Right lobe of liver (tissue), 6 donors: ENCODE results near the gene PLEKHG4B. TPM values are rescaled to one million over a fixed set of nuclear protein-coding genes. Genes with fewer than 3 reads are reported as not detected.
A peak's percentile ranks its signal among the peaks of the same experiment; 100 is the strongest.

Source experiments
- ATAC-seq, 4 donors: fragments of 200-7000 bp; cut with Tn5 transposase; one replicate each; pipeline ENCODE4 v1.9.1; 2020; ENCODE audit warnings: mild to moderate bottlenecking in 4 of 4, moderate library complexity in 4 of 4
- DNase-seq, 3 donors: peaks; one replicate each; pipeline ENCODE4 v3.0.0-alpha.2; 2020
- H3K27ac ChIP-seq, 3 donors: fragments of 200-600 bp; one replicate each; pipeline ENCODE4 v1.8.0; 2022
- H3K27me3 ChIP-seq, 2 donors: fragments of 200-600 bp; one replicate each; pipeline ENCODE4 v1.8.0; 2022
- H3K36me3 ChIP-seq, 4 donors: fragments of 200-600 bp; sonication (generic) in 1 of 4; one replicate each; pipeline versions ENCODE4 v1.5.1 to v1.8.0; 2017 to 2022; ENCODE audit warnings: control low read depth in 1 of 4
- H3K4me1 ChIP-seq, 4 donors: fragments of 200-600 bp; sonication (generic) in 1 of 4; one replicate each; pipeline versions ENCODE4 v1.5.1 to v1.8.0; 2017 to 2022; ENCODE audit warnings: control low read depth in 1 of 4
- H3K4me3 ChIP-seq, 3 donors: fragments of 200-600 bp; one replicate each; pipeline ENCODE4 v1.8.0; 2022
- H3K9me3 ChIP-seq, 4 donors: fragments of 200-600 bp; sonication (generic) in 1 of 4; one replicate each; pipeline versions ENCODE4 v1.5.1 to v1.8.0; 2017 to 2022; ENCODE audit warnings: control low read depth in 1 of 4
- POLR2A ChIP-seq: fragments of 450-650 bp; IDR thresholded peaks from one replicate; pipeline ENCODE4 v1.6.1; 2017; ENCODE audit warnings: antibody characterized with exemption, mild to moderate bottlenecking
- WGBS: methylation state at CpG from one replicate; pipeline ENCODE4 v1.1.6; 2018; ENCODE audit warnings: low coverage, low lambda C conversion rate; ENCODE audit not compliant: insufficient coverage; ENCODE audit errors: missing lambda C conversion rate; 5-methylcytosine and 5-hydroxymethylcytosine counted together
- intact Hi-C, 2 donors: fragments of 100-400 bp; cut with DNase I; formaldehyde crosslinking; loops; one replicate each; pipeline versions ENCODE4 v1.11.2 to v1.14.1; 2022
- total RNA-seq, 6 experiments: library from RNA; depleted of rRNA in 2 of 6; stranded (reverse); fragments of >200 nt in 2 of 6; fragmentation: NEBNext Ultra II Directional in 3 of 6; extraction: Animal tissue kit (Norgen Biotek cat#: 25700) in 3 of 6; gene quantifications; one replicate each; pipeline versions ENCODE4 v1.1.0 to v1.2.4, GENCODE V29; 2016 to 2023
- TF ChIP-seq, protein P1 (sequence below), 4 donors: fragments of 200-600 bp in 3 of 4; fragments of 450-650 bp in 1 of 4; IDR thresholded peaks; one replicate each; pipeline versions ENCODE4 v1.5.1 to v1.8.0; 2016 to 2022; ENCODE audit warnings: antibody characterized with exemption in 4 of 4, mild to moderate bottlenecking in 2 of 4
- donor health status: DM: no; HTN: yes; CAD: no.
- donor health status: DM: no; HTN: no; CAD: no.
- donor health status: DM: no; HTN: no; CAD: no.
- donor health status: DM: no; HTN: yes; CAD: no.
- donor health status: DM: no; HTN: yes; CAD: no.

Gene PLEKHG4B
- total RNA-seq, 6 experiments from 2014 or later, result 0.13 to 0.18 TPM; not detected in 4

DNA sequence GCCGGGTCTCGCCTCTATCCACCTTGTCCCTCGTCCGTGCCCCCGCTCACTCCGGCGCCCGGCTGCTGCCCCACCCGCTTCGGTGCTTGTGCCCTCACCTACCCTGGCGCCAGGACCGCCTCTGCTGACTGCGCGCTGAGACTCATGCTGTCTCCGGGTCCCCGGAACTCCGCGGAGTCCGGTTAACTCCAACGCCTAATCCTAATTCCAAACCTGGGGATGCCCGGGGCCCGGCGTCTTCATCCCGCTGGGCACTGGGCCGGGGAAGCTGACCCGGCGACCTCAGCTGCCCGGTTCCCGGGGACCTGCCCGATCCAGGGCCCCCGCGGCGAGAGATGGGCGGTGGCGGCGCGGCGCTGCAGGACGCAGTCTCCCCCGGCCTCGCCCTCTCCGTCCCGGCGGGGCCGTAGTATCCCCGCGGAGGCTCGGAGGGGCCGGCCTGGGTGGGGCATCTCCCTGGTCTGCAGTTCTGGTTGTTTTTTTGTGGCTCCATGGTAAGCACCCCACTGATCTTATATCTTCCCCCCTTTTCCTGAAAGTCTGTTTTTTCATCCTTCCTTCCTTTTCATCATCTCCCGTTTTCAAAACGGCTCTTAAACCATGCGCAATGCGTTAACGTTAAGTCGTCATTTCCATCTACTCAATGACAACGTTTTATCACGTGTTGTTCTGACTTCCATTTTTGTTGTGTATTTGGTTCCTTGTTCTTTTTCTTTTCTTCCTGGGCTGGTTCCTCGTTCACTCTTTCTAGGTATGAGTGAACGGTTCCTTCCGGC is 41.1 kb upstream of the PLEKHG4B start:
- WGBS, result 72% methylated on average over 20 of the region's 60 CpGs
- no peaks in the 10 kb centered on the region for H3K9me3 ChIP-seq
- no peaks in the 10 kb centered on the region for H3K36me3 ChIP-seq
- no peak for DNase-seq
- TF ChIP-seq POLR2A, result no peak
- TF ChIP-seq, protein P1, sequence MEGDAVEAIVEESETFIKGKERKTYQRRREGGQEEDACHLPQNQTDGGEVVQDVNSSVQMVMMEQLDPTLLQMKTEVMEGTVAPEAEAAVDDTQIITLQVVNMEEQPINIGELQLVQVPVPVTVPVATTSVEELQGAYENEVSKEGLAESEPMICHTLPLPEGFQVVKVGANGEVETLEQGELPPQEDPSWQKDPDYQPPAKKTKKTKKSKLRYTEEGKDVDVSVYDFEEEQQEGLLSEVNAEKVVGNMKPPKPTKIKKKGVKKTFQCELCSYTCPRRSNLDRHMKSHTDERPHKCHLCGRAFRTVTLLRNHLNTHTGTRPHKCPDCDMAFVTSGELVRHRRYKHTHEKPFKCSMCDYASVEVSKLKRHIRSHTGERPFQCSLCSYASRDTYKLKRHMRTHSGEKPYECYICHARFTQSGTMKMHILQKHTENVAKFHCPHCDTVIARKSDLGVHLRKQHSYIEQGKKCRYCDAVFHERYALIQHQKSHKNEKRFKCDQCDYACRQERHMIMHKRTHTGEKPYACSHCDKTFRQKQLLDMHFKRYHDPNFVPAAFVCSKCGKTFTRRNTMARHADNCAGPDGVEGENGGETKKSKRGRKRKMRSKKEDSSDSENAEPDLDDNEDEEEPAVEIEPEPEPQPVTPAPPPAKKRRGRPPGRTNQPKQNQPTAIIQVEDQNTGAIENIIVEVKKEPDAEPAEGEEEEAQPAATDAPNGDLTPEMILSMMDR (IDR thresholded peaks at IDR 0.05), result no peak
- H3K27me3 ChIP-seq, result peaks cover 0 to 8% of the 10 kb centered on the region in 2 donors
- H3K4me1 ChIP-seq, result no peaks in the 10 kb centered on the region
- no peak overlapping the region for H3K4me3 ChIP-seq
- no peak for ATAC-seq
- intact Hi-C loops, result no loop called here
- H3K27ac ChIP-seq, result no peak overlapping the region

DNA sequence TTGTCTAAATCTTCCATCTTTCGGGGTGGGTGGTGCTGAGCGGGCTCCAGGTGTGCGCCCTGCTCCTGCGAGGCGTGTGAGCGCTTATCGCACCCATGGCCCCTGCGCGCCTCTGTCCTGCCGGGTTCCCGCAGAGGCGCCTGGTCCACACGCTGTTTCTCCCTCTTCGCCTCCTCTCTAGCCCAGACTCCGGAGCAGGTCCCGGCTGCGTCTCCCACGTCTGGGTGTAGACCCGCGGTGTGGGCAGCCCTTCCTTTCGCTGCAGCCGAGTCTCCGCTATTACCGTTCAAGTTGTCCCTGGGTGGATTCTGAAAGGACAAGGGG is 40.5 kb upstream of the PLEKHG4B start:
- peaks cover 0 to 5% of the 10 kb centered on the region in 2 donors for H3K27me3 ChIP-seq
- H3K27ac ChIP-seq, result no peak overlapping the region
- no peak overlapping the region for H3K4me3 ChIP-seq
- no peak for ATAC-seq
- intact Hi-C loops, result no loop called here
- TF ChIP-seq, protein P1 (IDR thresholded peaks at IDR 0.05), result no peak
- no peak for TF ChIP-seq POLR2A
- H3K36me3 ChIP-seq, result no peaks in the 10 kb centered on the region
- WGBS, result 64% methylated on average over 9 of the region's 24 CpGs
- no peak for DNase-seq
- no peaks in the 10 kb centered on the region for H3K9me3 ChIP-seq
- no peaks in the 10 kb centered on the region for H3K4me1 ChIP-seq

DNA sequence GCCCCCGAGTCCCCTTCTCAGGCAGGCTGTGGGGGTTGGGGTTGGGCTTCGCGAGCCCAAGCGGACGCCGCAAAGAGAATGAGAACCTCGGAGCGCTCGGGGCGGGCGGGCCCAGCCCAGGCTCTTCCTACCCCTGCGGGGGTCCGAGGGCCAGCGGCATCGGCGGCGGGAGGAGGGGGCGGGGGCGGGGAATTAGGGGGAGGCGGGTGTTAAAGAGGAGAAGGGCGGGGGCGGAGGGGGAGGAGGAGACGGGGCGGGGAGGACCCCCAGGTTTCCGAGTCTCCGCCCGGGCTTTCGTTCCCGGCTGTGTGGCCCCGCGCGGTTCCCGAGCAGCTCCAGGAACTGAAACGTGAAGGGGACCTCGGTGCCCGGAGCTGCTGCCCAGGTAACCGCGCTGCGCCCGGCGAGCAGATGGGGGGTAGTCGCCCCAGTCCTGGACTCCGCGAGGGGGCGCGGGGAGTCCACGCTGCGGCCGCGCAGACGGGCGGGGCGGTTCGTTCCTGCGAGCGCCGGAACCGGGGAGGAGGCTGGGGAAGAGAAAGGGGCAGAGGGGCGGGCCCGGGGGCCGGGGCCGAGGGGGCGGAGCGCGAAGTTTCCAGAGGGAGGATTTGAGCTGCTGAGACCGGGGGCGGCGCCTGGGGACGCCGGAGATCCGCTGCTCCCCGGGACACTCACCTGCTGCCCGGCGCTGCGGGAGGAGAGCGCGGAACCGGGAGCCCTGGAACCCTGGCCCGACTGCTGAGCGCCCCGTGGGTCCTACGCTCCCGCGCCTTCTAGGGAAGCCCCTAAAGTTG is 38.4 kb upstream of the PLEKHG4B start:
- Histone ChIP-seq H3K4me3 (peak overlapping the region; percentile 31 to 44 (median 33)), H3K4me1 (no peaks in the 10 kb centered on the region), H3K27ac (no peak overlapping the region), H3K36me3 (no peaks in the 10 kb centered on the region), H3K9me3 (no peaks in the 10 kb centered on the region), H3K27me3 (peaks cover 0 to 5% of the 10 kb centered on the region in 2 donors)
- peak in 1 of 3 donors; percentile 65 for DNase-seq
- under 1% methylated on average over 53 of the region's 84 CpGs for WGBS
- TF ChIP-seq, protein P1 (IDR thresholded peaks at IDR 0.05), result peak in 1 of 4 donors; percentile 11
- no peak for TF ChIP-seq POLR2A
- intact Hi-C loops, result no loop called here
- ATAC-seq, result peak; percentile 66 to 90 (median 82)

DNA sequence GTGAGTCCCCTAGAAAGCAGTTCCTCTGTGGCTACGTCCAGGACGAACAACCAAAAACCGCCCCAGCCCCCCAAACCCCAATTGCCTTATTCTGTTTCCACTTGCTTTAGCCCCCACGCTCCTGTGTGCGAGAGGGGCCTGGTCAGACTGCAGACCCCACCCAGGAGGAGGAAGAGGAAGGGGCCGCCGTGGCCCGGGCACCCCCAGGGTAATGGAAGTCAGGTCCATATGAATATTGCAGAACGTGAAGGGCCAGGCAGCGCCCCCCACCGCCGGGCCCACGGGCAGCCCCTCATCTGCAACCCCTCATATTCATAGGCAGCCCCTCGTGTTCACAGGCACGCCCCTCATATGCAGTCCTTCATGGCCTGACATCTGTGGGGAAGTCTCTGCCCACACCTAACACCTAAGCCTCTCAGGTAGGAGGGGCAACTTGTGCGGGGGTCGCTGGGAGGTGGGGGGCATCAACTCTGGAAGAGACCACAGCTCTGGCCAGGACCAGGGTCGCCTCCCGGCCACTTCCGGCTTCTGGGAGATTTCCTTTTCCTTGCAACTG is 37.7 kb upstream of the PLEKHG4B start:
- intact Hi-C loops, result no loop called here
- no peak for ATAC-seq

More for the DNA sequence above, 37.7 kb upstream of the PLEKHG4B start:
- H3K27me3 ChIP-seq, result peaks cover 0 to 5% of the 10 kb centered on the region in 2 donors
- 19% methylated on average over 13 of the region's 20 CpGs for WGBS
- H3K4me1 ChIP-seq, result no peaks in the 10 kb centered on the region
- no peaks in the 10 kb centered on the region for H3K9me3 ChIP-seq
- no peak overlapping the region for H3K27ac ChIP-seq
- TF ChIP-seq, protein P1 (IDR thresholded peaks at IDR 0.05), result no peak
- peak overlapping the region in 2 of 3 donors; percentile 31 to 33 for H3K4me3 ChIP-seq
- no peaks in the 10 kb centered on the region for H3K36me3 ChIP-seq
- DNase-seq, result no peak
